HepG2 (cell line): Measurements from ENCODE around the gene FFAR1.

Experiments used
- CTCF ChIP-seq: sonication (generic); formaldehyde crosslinking; IDR thresholded peaks from 2 replicates; pipeline ENCODE4 v1.5.0; 2020; ENCODE audit warnings: mild to moderate bottlenecking, missing genetic modification reagents, moderate library complexity
- FOXK2 ChIP-seq: fragments of 450-650 bp; IDR thresholded peaks from 2 replicates; pipeline ENCODE4 v1.6.1; 2016
- HCFC1 ChIP-seq: fragments of 150-350 bp; IDR thresholded peaks from 2 replicates; pipeline ENCODE4 v1.6.1; 2014; ENCODE audit warnings: low read depth, low read length
- POLR2G ChIP-seq: fragments of 200-400 bp; formaldehyde crosslinking; IDR thresholded peaks from 2 replicates; pipeline ENCODE4 v1.6.1; 2018; ENCODE audit warnings: mild to moderate bottlenecking, low read depth, low read length, moderate library complexity
- RAD21 ChIP-seq: fragments of 450-650 bp; formaldehyde crosslinking; IDR thresholded peaks from 2 replicates; pipeline ENCODE4 v1.5.0; 2020; ENCODE audit warnings: mild to moderate bottlenecking
- SMC3 ChIP-seq: IDR thresholded peaks from 2 replicates; pipeline ENCODE4 v1.6.1; 2011; ENCODE audit warnings: low read length, improper control_type of control experiment

GRCh38 chr19:35331551-35332214 is 16.0 kb upstream of the FFAR1 start:
- no peak for TF ChIP-seq CTCF
- TF ChIP-seq POLR2G = no peak
- no peak for TF ChIP-seq HCFC1
- no peak for TF ChIP-seq RAD21 (CRISPR knock-in tag)
- TF ChIP-seq SMC3 = no peak
- TF ChIP-seq FOXK2 = no peak
